KOPT-K1 (cell line): ENCODE measurements around the gene UQCC2.

Experiments
- H3K27ac ChIP-seq: fragments of 200-600 bp; sonication (generic); 2 replicates; pipeline ENCODE4 v1.5.1; 2016; ENCODE audit warnings: antibody characterized with exemption, mild to moderate bottlenecking, low read depth, low read length; ENCODE audit not compliant: poor library complexity, severe bottlenecking
- H3K36me3 ChIP-seq: fragments of 200-600 bp; sonication (generic); 2 replicates; pipeline ENCODE4 v1.5.1; 2017; ENCODE audit warnings: antibody characterized with exemption, mild to moderate bottlenecking, low read length, moderate library complexity; ENCODE audit not compliant: insufficient read depth
- H3K9me3 ChIP-seq: fragments of 200-600 bp; sonication (generic); 2 replicates; pipeline ENCODE4 v1.5.1; 2017; ENCODE audit warnings: antibody characterized with exemption, low read length, mild to moderate bottlenecking; ENCODE audit not compliant: insufficient read depth, poor library complexity, severe bottlenecking

Gene UQCC2

GRCh38 chr6:33711140-33712129, at the start of gene UQCC2:
Gene UQCC2 (minus strand): TSS chr6:33711700. CDS start chr6:33711686, 14 bp downstream.
- Histone ChIP-seq H3K27ac (peak within 1 kb of the TSS; percentile 95), H3K9me3 (no peaks in the 10 kb centered on the region), H3K36me3 (peaks cover 41% of the 10 kb centered on the region)

DNA sequence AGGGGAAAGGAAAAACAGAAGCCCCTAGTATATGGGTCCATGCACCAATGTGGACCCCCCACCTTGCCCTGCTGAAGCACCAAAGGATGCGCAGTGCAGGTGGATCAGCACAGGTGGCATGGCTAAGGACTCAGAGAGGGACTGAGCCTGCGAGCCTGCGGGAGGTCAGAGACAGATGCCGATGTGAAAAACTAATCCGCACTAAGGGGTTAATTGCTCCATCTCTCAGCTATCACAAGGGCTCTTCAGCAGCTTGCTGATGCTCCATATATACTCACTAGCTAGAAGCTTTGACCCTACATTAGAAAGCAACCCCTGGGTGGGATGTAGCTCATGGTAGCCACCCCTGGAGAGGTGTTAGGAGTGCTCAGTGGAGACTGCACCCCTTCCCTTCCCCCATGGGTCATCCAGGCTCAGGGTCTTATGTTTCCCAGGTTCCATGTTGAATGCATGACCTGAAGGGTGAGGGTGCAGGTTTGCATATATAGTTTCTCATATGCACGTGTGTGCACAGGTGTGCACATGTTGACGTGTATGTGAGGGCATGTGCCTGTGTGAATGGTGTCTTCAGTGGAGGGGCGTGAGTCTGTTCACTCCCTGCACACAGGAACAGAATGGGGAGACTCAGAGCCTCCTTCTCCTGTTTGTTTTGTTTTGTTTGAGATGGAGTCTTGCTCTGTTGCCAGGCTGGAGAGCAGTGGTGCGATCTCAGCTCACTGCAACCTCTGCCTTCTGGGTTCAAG, 48.6 kb upstream of the UQCC2 start:
- no peak overlapping the region for H3K27ac ChIP-seq
- no peaks in the 10 kb centered on the region for H3K36me3 ChIP-seq
- no peaks in the 10 kb centered on the region for H3K9me3 ChIP-seq

- H3K27ac ChIP-seq, result no peak overlapping the region
- no peaks in the 10 kb centered on the region for H3K9me3 ChIP-seq
- H3K36me3 ChIP-seq, result no peaks in the 10 kb centered on the region
Observed at GRCh38 chr6:33758815-33759216, 47.3 kb upstream of the UQCC2 start.

GRCh38 chr6:33757906-33758305, 46.4 kb upstream of the UQCC2 start:
- Histone ChIP-seq H3K9me3 (no peaks in the 10 kb centered on the region), H3K27ac (no peak overlapping the region)

GRCh38 chr6:33757113-33757512, 45.6 kb upstream of the UQCC2 start:
- H3K27ac ChIP-seq, result no peak overlapping the region

More at GRCh38 chr6:33757906-33758305, 46.4 kb upstream of the UQCC2 start:
- no peaks in the 10 kb centered on the region for H3K36me3 ChIP-seq

DNA sequence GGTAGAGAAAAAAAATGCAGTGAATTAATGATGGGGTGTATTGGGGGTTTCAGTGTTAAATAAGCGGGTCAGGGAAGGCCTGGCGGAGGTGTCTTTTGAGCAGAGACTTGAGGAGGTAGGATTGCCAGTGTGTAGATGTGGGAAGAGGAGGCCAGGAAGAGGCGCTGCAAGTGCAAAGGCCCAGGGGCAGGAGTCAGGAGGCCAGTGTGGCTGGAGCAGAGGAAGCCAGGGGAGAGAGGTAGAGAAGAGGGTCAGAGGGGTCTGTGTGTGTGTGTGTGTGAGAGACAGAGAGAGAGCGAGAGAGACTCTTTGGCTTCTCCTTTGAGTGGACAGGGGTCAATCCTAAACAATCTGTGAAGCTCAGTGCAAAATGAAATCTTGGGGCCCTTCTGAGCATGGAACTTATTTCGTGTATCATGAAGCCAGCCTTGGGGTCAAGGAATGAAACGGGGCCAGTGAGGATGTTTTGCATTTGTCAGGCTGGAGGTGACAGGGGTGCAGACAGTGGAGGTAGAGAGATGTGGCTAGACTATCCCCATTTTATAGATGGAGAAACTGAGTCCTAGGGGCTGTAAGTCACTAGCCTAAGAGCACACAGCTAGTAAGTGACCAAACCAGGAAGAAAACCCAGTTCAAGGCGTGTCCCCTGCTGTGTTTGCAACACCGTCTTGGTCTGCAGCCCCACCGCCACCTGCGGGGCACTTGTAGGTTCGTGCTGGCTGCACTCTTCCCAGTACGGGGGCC, 44.9 kb upstream of the UQCC2 start:
- Histone ChIP-seq H3K9me3 (no peaks in the 10 kb centered on the region), H3K27ac (no peak overlapping the region), H3K36me3 (no peaks in the 10 kb centered on the region)

More at GRCh38 chr6:33757113-33757512, 45.6 kb upstream of the UQCC2 start:
- Histone ChIP-seq H3K36me3 (no peaks in the 10 kb centered on the region), H3K9me3 (no peaks in the 10 kb centered on the region)

DNA sequence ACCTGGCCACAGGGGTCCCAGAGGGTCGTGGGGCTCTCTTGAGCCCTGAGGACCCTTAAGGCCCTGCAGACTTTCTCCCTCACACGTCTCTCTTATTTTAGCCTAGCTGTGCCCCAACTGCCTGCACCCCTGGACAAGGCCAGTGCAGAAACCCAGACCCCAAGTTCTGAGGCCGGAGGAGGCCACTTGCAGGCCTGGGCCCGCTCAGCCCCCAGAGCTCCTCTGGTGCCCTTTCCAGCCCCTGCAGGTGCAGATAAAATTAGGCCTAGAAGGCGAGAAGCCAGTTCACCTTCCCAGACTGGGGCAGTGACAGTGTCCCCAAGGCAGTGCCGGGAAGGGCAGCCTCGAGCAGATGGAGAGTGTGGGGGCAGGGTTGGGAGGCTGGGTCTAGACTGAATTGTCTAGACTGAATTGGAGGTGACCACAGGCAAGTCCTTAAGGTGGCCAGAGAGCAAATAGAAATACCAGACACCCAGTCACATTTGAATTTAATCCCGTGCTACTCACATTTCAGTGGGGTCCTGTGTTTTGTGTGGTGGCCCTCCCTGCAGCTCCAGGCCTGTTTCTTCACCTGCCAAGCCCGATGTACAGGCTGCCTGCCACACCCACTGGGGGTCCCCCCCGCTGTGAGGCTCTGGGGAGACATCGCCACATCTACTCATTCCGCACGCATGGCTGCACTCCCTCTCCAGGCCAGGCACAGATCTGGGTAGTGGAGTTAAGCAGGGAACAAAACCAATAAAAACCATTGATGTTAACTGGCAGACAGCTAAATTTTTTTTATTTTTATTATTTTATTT, 43.8 kb upstream of the UQCC2 start:
- no peak overlapping the region for H3K27ac ChIP-seq
- H3K36me3 ChIP-seq, result no peaks in the 10 kb centered on the region
- H3K9me3 ChIP-seq, result no peaks in the 10 kb centered on the region

GRCh38 chr6:33754222-33754621, 42.7 kb upstream of the UQCC2 start:
- Histone ChIP-seq H3K36me3 (no peaks in the 10 kb centered on the region), H3K27ac (no peak overlapping the region), H3K9me3 (no peaks in the 10 kb centered on the region)

DNA sequence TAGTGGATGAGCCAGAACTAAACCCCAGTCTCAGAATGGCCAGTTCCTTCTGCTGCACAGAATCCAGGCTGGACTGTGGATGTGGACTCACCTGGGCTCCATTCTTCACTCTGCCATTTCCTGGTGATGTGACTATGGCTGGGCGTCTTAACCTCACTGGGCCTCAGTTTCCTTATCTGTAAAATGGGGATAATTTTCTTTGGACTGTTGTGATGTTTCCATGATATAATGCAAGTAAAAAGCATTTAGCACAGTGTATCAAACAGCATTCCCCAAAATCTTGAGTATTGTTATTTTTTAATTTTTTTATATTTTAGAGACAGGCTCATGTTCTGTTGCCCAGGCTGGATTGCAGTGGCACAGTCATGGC, 41.1 kb upstream of the UQCC2 start:
- Histone ChIP-seq H3K27ac (no peak overlapping the region), H3K9me3 (no peaks in the 10 kb centered on the region), H3K36me3 (no peaks in the 10 kb centered on the region)

GRCh38 chr6:33751771-33752645, 40.5 kb upstream of the UQCC2 start:
- Histone ChIP-seq H3K9me3 (no peaks in the 10 kb centered on the region), H3K27ac (no peak overlapping the region), H3K36me3 (no peaks in the 10 kb centered on the region)

DNA sequence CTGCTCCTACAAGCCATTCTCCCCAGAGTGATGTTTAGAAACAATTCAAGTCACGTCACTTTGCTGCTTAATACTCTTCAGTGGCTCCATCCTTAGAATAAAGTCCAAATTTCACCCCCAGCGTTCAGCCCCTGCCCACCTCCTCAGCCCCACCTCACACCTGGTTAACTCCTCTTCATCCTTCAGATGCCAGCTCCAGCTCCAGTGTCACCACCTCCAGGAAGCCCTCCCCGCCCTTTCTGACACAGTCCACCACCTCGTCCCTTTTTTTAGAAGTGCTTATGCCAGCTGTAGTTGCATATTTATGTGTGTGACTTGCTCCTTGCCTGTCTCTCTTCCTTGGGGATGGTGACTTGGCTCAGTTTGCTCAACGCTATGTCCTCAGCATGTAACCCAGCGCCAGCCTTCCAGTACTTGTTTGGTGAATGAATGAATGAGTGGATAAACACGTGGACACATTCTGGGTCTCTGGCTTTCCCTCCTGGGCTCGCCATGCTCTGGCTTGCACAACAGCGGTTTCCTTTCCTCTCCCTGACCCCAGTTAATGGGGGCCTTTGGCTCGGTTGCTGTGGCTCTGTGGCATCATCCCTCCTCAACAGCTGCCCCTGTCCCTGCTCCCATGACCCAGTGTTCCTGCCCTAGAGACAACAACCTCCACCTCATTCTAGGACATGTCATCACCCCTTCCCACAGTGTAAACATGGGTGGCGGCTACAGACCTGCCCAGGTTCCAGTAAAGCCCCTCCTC, 38.9 kb upstream of the UQCC2 start:
- H3K9me3 ChIP-seq, result no peaks in the 10 kb centered on the region
- H3K36me3 ChIP-seq, result no peaks in the 10 kb centered on the region
- no peak overlapping the region for H3K27ac ChIP-seq

- Histone ChIP-seq H3K36me3 (no peaks in the 10 kb centered on the region), H3K9me3 (no peaks in the 10 kb centered on the region), H3K27ac (no peak overlapping the region)
Observed at GRCh38 chr6:33749401-33749800, 37.9 kb upstream of the UQCC2 start.

DNA sequence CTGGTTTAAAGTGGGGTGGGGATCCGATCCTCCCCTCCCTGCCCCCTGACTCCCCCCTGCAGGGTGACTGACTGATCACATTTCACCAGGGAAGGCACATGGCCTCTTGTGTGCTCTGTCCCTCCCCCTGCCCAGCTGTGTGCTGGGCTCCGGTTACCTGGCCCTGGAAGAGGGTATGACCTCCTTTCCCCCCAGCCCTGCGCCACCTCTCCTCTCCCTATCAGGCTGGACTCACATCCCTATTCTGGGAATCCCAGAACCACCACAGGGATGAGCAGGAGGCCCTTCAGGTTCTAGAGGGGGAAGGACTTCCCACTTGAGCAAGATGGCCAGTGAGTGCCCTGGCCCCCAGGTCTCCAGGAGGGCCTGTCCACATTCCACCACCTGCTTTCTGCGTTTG, 37.3 kb upstream of the UQCC2 start:
- Histone ChIP-seq H3K36me3 (no peaks in the 10 kb centered on the region), H3K9me3 (no peaks in the 10 kb centered on the region), H3K27ac (no peak overlapping the region)
